ENCODE results near the gene NPTX1.

Gene NPTX1

DNA sequence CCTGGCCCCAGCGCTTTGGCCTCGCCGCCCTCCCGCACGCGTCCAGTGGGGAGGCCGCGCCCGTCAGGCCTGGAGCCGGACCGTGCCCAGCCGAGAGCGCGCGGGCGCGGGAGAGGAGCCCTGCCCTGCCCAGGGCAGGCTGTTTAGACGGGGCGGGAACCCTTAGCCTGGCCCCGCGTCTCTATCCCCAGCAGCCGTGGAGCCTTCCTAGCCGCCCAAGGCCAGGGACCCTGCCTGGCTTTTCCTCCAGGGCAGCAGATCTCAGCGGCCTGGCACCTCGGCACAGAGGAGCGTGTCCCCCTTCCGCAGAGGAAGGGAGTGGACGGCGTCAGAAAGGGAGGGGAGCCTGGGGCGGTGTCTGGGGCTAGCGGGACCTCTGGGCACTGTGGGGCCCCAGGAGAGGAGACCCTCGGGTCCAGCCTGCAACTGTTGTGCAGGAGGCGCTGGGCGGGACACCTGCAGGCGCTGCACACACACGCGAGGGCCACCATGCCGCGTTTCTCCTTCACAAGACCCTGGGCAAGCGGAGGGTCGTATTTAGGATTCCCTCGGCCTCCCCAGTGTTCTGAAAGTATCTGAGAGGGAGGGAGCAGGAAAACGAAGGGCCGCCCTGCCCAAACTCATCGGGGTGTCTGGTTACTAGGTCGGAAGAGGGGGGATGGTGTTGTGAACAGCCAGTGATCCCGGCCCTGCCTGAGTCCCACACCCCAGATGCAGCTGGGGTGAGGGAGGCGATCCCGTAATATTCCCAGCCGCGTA, 2.3 kb upstream of the NPTX1 start:
- DNase-seq (ENCODE audit: low read depth): no peak

DNA sequence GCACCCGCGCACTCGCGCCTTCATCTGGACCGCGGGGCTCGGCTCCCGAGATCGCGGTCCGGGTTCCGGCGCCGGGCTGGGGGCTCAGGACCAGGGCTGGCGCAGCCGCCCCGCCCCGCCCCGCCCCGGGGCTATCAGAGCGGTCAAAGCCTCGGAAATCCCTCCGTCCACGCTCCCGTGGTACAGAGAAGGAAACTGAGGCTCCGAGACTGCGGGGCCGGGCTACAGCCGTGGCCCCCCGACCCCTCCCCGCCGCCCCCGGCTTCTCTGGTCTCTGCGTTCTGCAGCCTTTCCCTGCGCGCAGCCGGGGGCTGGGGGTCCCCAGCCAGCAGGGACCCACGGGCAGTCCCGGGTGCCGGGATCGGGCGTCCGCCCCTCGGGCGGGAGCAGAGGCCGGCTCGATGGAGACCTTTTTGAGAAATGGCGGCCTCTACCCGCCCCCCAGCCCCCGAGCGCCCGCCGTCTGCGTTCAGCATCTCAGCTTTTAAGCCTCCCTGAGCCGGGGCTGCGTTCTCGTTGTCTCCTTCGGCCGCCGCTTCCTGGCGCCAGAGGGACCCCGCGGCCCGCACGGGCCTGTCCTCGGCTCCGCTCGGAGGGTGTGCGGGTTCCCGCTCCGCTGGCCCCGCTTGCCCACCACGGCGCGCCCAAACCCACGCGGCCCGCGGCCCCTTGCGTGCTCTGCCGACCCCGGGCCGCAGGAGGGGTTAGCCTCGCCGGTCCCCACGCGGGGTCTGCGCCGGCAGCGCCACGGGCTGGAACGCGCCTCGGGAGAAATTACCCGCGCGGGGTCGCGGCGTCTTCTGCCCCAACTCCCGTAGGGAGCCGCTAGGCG, 1.5 kb upstream of the NPTX1 start:
- no peak for DNase-seq (ENCODE audit: low read depth)

DNA sequence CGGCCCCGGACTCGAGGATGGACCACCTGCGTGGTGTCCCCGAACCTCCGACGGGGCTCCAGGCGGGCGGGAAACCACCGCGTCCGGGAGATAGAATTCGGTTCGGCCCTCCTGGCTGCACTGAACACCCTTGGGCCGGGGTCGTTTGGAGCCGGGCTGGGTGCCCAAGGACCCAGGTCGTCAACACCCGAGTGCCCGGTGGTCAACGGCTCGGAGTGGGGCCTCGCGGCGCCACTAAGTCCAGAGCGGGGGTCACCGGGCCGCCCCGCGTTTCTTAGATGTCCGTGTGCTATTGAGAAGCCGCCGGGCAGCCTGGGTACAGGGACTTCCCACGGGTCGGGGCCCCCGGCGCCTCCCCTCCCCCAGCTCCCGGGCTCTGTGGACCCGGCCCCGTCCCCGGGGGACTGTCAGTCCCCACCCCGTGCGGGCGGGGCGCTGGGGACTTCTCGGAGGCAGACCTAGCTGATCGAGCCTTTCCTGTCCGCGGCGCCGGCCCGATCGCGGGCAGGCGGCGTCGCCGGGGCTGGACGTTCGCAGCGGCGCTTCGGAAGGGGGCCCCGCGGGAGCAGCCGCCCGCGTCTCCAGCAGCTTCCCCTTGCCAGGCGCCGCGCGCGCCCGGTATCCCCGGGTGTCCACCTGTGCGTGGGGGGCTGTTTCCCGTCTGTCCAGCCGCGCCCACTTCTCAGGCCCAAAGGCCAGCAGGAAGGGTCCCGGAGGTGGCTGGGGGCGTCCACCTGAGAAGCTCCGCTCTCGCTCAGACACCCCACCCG, 655 bp upstream of the NPTX1 start:
- no peak for DNase-seq (ENCODE audit: low read depth)

DNA sequence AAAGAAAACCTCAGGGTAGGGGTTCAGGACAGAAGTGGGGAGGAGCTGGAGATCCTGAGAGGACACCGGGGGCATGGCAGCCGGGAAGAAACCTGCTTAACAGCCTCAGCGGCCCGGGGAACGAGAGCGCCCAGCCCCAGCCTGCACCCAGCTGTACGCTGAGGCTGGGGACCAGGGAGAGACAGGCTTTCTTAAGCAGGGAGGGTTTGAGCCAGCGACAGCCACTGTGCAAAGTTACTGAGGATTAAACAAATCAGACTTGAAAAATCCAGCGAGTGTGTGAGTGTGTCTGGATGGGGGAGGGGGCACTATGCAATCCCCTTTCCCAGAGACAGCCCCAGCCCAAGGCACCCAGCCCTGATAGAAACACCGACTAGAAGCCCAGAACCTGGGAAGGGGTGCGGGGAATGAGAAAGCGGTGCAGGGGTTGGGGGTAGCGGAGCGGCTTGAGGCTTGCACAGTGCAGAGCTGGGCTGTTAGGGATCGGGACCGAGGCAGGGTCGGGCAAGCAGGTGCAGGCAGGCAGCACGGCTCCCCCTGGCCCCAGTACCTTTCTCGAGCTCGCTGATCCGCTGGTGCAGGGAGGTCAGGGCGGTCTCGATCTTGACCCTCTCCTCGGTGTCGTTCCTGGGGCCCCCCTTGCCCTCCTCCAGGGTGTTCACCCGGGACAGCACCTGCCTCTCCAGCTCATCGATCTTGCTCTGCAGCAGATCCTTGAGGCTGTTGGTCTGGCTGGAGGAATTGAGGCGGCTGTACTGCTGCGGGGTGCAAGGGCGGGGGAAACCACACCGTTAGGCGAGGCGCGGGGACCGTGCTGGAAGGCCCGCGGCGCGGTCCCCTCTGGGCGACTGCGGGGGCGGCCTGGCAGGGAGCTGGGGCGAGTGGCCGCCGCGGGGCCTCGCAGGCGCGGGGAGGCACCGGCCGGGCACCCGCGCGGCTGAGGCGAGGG, 1.2 kb downstream of the NPTX1 start:
- DNase-seq (ENCODE audit: low read depth): no peak

DNA sequence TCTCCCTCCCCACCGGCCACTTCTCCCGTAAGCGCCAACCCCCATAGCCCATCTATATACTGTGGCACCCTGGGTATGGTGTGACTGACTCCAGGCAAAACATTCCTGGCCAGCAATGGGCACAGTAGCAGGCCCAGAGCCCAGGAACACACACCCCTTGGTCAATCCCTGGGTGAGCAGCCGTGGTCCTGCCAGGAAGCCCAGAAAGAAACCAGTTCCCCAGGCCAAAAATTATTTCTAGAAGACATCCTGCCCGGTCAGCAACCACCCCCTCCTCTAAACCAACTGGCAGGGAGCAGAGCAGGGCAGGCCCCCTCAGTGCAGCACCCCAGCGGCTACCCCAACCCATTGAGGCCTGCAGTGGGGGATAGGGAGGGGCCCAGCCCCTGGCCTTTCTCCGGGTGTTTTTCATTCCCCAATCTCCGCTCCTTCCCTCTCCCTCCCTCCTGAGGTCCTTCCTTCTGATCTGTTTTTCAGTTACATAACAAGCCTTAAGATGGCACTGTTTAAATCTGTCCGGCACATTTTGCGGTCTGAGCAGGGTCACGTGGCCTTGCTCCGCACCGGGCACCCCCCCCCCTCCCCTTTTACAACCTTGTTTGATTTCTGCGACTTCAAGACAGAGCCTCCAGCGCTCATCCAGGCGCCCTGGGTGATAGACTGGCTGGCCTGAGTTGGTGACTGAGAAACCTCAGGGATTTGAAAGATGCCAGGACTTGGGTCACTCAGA, 2.0 kb downstream of the NPTX1 start:
- no peak for DNase-seq (ENCODE audit: low read depth)

DNA sequence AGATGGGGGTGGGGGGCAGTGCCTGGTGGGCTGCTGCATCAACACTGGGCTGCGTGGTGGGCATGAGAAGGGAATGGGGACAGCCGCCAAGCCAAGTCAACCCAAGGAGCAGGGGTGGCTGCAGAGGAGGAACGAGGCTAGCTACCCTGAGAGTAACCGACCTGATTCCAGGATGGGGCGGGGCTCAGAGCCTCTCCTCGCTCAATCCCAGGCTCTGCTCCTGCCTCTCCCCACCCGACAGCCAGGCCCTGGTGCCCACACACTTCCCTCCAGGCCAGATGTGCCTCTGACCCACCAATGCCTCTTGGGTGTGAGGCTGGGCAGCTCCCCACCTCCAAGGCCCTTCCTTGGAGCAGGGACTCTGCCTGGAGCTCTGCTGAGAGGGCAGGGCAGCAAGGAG, 2.7 kb downstream of the NPTX1 start:
- DNase-seq (ENCODE audit: low read depth): no peak

DNA sequence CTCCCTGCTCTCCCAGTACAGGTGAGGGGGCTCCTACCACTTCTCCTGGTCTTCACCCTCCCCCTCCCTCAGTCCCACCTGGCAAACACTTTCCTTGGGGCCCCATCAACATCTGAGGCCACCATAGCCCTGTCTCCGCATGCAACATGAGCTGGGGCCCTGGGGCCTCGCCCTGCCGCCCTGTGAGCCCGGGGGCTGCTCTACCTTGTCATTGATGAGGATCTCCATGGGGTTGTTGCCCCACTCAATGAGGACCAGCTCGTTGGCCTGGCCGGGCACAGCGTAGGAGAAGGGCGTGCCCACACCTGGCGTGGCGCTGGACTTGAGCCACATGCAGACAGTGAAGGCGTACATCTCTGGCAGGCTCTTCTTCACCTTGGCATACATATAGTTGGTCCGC, 3.4 kb downstream of the NPTX1 start:
- no peak for DNase-seq (ENCODE audit: low read depth)

DNA sequence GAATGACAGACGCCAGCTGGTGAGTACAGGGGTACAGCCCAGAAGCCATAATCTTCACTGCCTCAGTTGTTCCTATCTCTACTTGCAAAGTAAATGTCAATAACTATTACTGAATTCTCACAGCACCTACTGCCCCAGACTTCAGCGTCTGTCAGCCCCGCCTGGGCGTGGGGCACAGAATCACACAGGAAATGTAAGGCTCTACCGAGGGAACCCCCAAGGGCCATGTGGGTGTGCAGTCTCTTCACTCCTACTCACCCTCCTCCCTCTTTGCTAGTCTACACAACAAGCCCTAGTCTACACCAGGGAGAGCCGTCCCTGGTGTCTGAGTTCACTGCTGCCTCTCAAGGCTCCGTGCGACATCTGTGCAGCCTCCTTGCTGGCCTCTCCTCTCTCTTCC, 4.5 kb downstream of the NPTX1 start:
- no peak for DNase-seq (ENCODE audit: low read depth)

DNA sequence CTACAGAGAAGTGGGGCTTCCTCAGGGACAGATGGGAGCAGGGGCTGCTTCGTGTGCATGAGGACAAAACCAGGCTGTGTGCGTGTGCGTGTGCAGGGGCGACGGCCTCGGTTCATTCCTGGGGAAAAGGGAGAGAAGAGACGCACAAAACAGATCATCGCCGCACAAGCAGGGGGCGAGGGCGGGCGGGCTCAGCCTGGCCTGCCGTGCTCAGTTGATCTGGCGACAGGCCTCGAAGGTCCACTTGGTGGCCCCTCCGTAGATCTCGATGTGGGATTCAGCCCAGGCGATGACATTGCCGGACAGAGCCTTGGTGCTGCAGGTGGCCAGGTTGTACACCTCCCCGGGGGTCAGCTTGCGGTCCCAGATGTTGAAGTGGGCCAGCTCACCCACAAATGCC, 5.8 kb downstream of the NPTX1 start:
- no peak for DNase-seq (ENCODE audit: low read depth)

DNA sequence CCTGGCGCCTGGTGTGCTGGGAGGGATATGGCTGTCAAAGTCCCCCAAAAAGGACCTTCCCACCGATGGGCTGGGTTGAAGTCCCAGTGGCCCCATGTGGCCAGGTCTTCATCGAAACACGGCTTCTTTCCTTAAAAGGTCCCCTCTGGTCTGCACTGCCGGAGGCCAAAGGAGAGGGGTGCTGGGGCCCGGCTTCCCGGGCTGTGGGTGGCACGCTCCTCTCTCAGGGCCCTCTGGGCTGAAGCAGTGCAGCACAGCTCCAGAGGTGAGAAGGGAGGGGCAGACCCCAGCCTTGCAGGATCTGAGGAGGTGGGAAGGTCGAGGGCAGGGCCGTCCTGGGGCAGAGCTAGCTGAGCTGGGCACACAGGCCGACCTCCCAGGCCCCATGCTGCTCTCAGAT, 6.7 kb downstream of the NPTX1 start:
- DNase-seq (ENCODE audit: low read depth): no peak

DNA sequence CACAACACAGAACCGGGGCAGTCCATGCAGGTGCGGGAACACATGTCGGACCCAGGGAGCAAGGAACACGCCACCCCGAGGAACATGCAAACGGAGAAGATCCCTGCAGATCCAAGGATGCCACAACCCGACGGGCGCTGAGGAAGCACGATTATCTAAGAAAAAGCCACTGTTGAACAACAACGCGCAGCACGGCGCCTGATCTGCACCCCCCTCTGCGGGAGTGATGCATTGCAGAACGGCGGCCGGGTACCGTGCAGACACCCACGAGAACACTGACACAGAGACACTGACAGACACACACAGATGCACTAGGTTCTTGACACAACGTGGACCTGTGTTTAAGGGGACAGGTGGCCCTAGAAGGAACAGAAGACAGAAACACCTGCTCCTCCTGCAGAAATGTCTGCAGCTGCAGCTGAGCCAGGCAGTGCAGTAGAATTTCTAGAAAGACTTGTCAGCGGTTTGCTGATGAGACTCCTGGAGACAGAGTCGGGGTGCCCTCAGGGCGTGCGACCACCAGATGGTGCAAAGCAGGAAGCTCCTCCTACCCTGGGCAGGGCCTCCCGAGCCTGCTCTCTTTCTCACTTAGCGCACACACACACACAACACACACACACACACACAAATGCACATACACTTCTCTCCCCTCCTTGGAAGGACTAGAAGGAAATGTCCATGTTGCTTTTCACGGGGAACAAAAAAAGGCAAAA, 7.5 kb downstream of the NPTX1 start:
- no peak for DNase-seq (ENCODE audit: low read depth)

DNA sequence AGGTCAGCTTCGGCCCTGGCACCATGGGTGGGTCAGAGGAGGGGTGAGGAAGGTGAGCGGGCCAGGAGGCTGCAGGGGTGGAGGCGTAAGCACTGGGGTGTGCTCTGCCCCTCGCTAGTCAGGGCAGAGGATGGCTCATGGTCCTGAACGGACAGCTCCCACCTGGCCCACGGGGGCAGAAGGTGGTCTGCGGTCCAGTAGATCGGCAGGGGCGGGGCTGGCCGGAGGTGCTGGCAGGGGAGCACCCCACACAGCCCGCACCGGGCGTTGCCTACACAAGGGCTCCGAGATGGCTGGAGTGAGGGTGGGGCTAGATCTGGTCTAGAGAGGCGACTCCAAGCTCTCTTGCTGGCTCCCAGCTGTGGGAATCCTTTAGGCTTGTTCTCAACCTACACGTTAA, 8.2 kb downstream of the NPTX1 start:
- no peak for DNase-seq (ENCODE audit: low read depth)

DNA sequence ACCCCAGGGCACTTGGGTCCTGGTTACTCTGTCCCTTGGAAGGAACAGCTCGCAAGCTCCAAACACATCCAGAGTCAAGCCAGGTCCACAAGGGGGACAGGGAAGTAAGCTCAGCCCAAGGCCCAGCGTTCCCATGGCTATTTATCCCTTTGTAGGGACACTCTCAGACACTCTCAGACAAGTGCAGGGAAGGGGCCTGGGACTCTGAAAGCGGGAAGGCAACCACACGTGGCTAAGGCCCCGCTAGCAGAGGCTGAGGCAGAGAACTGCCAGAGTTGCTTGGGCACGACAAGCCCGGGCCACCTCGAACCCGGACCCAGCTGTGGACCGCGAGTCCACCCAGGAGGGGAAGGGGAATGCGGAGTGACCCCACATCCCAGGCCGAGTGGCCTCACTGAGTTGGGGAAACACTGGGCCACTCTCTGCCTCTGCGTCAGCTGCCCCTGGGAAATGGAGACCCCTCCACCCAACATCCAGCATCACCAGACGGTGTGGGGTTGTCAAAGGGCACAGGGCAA, 10.2 kb downstream of the NPTX1 start:
- DNase-seq (ENCODE audit: low read depth): no peak

DNA sequence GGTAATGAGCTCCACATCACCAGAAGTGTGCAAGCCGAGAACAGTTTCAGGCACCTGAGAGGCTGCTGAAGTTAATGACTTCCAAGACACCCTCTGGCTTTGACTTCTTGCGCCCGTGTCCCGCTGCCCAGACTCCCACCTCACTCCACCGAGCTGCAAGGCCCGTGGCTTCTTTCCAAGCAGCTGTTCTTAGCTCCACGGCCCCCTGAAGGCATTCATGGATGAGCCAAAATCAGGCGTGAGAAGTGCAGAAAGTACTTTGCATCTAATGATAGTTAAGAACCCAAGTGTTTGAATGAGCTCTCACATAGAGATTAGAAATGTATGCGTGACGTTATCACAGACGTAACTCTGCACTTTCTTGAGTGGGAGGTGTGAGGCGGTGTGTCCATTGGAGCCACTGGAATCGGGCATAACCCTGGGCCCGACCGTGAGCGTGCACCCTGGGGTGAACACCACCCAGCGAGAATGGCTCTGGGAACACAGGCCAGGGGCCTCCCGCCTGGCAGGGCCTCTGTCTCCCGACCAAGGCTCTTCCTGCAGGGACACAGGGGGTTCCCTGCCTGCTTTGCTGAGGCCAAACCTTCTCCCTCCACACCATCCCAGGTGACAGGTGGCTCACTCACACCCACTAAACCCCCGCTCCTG, 11.0 kb downstream of the NPTX1 start:
- no peak for DNase-seq (ENCODE audit: low read depth)

DNA sequence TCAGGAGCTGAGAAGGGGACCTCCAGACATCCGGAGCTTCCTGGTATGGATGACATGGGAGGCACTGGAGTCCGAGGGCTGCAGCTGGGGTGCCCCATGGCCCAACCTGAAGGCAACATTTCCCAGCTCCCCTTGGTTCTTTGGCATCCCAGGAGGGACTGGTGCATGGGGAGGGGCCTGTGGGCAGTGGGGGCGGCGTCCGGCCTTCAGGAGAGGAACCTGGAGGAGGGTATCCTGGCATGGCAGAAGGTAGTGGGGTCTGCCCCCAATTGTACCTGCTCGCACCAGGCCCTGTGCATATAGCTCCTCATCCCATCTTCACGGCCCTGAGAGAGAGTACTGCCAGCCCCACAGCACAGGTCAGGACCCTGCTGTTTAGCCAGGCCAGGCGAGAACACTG, 11.9 kb downstream of the NPTX1 start:
- no peak for DNase-seq (ENCODE audit: low read depth)

DNA sequence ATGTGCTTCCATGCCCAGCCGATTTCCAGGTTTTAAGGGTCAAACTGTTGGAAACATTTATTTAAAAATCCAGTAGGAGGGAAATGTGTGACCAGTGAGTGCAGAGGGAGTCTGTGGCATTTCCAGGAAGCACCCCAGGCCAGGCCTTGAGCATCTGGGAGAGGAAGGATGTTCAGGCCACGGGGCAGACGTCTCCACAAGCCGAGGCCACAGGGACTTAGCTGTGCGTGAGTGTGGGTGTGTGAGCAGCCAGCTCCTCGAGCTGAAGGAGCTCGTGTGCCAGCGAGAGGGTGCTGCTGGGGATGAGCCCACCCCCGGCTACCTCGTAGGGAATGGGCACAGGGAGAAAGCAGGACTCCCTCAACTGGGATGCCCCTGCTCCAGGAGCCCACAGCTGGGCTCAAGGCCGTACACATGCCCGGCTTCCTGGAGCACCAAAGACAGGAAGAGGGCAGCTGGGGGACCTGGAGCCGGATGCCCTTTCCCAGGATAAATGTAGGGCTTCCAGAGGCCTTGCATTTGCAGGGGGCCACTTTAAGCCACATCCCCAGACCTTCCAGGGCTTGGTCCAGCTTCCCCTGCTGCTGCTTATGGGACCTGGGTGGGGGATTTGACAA, 12.5 kb downstream of the NPTX1 start:
- no peak for DNase-seq (ENCODE audit: low read depth)

DNA sequence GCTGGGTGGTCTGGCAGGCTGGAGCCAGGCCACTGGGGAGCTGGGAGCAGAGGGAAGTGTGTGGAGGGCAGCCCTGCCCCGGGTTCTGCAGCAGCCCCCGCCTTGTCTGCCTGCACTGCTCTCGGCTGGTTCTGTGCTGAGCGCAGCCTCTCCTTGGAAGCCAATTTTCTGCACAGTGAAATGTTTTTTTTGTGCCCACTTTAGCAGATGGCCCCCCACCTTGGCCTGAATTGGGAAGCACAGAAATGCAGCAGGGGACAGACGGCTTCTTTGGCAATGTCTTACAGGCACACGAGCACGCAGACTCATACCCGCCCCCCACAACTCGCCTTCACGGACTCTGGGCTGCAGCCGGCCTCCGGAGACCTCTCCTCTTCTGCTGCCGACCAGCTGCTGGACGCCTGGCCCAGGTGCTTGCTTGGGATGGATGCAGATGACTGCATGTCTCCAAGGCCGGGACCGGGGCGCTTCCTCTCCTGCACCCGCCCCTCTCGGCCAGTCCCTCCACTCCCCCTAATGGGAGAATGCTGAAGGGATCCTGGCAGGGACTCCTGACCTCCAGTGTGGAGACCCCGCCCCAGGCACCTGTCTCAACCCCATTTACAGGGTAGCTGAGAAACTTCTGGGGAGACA, 14.8 kb downstream of the NPTX1 start:
- no peak for DNase-seq (ENCODE audit: low read depth)

DNA sequence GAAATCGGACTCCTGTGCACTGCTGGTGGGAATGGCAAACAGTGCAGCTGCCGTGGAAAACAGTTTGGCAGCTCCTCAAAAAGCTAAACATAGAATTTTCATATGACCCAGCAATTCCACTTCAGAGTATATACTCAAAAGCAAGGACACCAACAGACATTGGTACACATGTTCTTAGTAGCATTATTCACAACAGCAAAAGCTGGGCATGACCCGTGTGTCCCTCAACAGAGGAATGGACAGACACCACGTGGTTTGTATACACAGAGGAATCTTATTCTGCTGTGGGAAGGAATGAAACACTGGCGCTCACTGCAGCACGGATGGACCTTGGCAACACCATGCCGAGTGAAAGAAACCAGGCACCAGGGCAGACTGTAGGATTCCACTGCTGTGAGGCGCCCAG, 16.0 kb downstream of the NPTX1 start:
- DNase-seq (ENCODE audit: low read depth): no peak

DNA sequence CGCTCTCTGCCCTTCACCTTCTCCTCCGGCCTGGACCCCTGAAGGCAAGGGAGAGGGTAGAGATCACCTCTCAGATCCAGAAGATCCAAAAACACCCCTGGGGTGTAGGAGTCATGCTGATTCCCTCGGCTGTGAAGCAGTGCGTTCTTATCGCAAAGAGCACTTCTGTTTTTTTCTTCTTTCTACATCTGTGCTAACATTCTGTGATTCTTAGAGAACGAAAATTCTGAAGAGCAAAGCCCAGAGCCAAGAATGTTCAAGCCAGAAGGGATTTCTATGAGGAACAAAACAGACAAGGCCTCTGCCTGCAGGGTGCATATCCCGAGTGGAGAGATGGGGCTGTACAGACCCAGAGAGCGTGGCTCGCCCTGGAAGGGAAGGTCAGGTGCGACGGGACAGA, 17.2 kb downstream of the NPTX1 start:
- no peak for DNase-seq (ENCODE audit: low read depth)
